Neural cell (in vitro differentiated cells): ENCODE measurements around the gene TMEM252. TPM values are rescaled to one million over a fixed set of nuclear protein-coding genes. Genes with fewer than 3 reads are reported as not detected.

Experiments
- H2AFZ ChIP-seq: fragments of 200-600, 300-800 bp; sonication (generic), shearing (Covaris generic); 2 replicates; pipeline ENCODE4 v1.6.0; 2014; ENCODE audit warnings: low read depth, mild to moderate bottlenecking, antibody characterized with exemption, low read length, moderate library complexity
- H3F3A ChIP-seq: fragments of 200-600 bp; shearing (Covaris generic); 2 replicates; pipeline ENCODE4 v1.6.1; 2016; ENCODE audit warnings: mild to moderate bottlenecking, moderate library complexity, mixed read lengths, antibody characterized with exemption, low read length; ENCODE audit not compliant: insufficient read depth, poor library complexity, severe bottlenecking
- H3K27ac ChIP-seq: fragments of 200-600, 300-800 bp; sonication (generic), shearing (Covaris generic); 2 replicates; pipeline ENCODE4 v1.5.1; 2014; ENCODE audit warnings: mild to moderate bottlenecking, low read length, moderate library complexity
- H3K27me3 ChIP-seq: fragments of 300-800, 200-600 bp; sonication (generic), shearing (Covaris generic); 2 replicates; pipeline ENCODE4 v1.6.0; 2014; ENCODE audit warnings: mild to moderate bottlenecking, low read depth, low read length, moderate library complexity; ENCODE audit not compliant: insufficient read depth
- H3K36me3 ChIP-seq: fragments of 300-800, 200-600 bp; sonication (generic), shearing (Covaris generic); 2 replicates; pipeline ENCODE4 v1.5.1; 2014; ENCODE audit warnings: mild to moderate bottlenecking, antibody characterized with exemption, low read length, moderate library complexity; ENCODE audit not compliant: insufficient read depth
- H3K4me2 ChIP-seq: fragments of 300-800, 200-600 bp; sonication (generic), shearing (Covaris generic); 2 replicates; pipeline ENCODE4 v1.6.0; 2014; ENCODE audit warnings: mild to moderate bottlenecking, low read length
- H3K4me3 ChIP-seq: fragments of 300-800, 200-600 bp; sonication (generic), shearing (Covaris generic); 2 replicates; pipeline ENCODE4 v1.5.1; 2014; ENCODE audit warnings: mild to moderate bottlenecking, low read length, moderate library complexity
- H3K79me2 ChIP-seq: fragments of 200-600 bp; shearing (Covaris generic); replicated peaks from 2 replicates; pipeline ENCODE4 v1.6.0; 2014; ENCODE audit warnings: mild to moderate bottlenecking, low read length, moderate library complexity; ENCODE audit not compliant: insufficient read depth
- H3K9ac ChIP-seq: fragments of 300-800, 200-600 bp; sonication (generic), shearing (Covaris generic); 2 replicates; pipeline ENCODE4 v1.6.1; 2016; ENCODE audit warnings: mild to moderate bottlenecking, low read length, mixed read lengths
- H3K9me2 ChIP-seq: fragments of 200-600 bp; shearing (Covaris generic); 2 replicates; pipeline ENCODE4 v1.6.1; 2016; ENCODE audit warnings: mild to moderate bottlenecking, low read length, mixed read lengths; ENCODE audit not compliant: insufficient read depth
- H3K9me3 ChIP-seq: fragments of 200-600, 300-800 bp; sonication (generic), shearing (Covaris generic); 2 replicates; pipeline ENCODE4 v1.6.1; 2016; ENCODE audit warnings: mild to moderate bottlenecking, mixed run types, low read length, moderate library complexity, mixed read lengths
- H4K20me1 ChIP-seq: fragments of 200-600 bp; shearing (Covaris generic); 2 replicates; pipeline ENCODE4 v1.6.1; 2016; ENCODE audit warnings: mild to moderate bottlenecking, mixed run types; ENCODE audit not compliant: insufficient read depth
- CTCF ChIP-seq: fragments of 450-650 bp; IDR thresholded peaks from 2 replicates; pipeline ENCODE4 v1.5.1; 2014; ENCODE audit warnings: antibody characterized with exemption, mild to moderate bottlenecking, moderate library complexity; ENCODE audit not compliant: poor library complexity, severe bottlenecking
- EP300 ChIP-seq: fragments of 450-650 bp; conservative IDR thresholded peaks from 2 replicates; pipeline ENCODE4 v1.6.1; 2014; ENCODE audit warnings: antibody characterized with exemption, mild to moderate bottlenecking, moderate library complexity; ENCODE audit not compliant: poor library complexity, severe bottlenecking
- EZH2 ChIP-seq: fragments of 200-600, 300-800 bp; shearing (Covaris generic), sonication (generic); IDR thresholded peaks from 2 replicates; pipeline ENCODE4 v1.6.1; 2014; ENCODE audit warnings: antibody characterized with exemption, low read length, borderline replicate concordance, mild to moderate bottlenecking; ENCODE audit not compliant: insufficient read depth, poor library complexity, severe bottlenecking
- MXI1 ChIP-seq: fragments of 450-650 bp; conservative IDR thresholded peaks from 2 replicates; pipeline ENCODE4 v1.6.1; 2014; ENCODE audit warnings: antibody characterized with exemption, mild to moderate bottlenecking; ENCODE audit not compliant: poor library complexity, severe bottlenecking
- POLR2AphosphoS5 ChIP-seq: IDR thresholded peaks from 2 replicates; pipeline ENCODE4 v1.6.1; 2012
- RAD21 ChIP-seq: fragments of 450-650 bp; conservative IDR thresholded peaks from 2 replicates; pipeline ENCODE4 v1.6.1; 2014; ENCODE audit warnings: antibody characterized with exemption, mild to moderate bottlenecking, moderate library complexity
- REST ChIP-seq: IDR thresholded peaks from 2 replicates; pipeline ENCODE4 v1.6.1; 2012; ENCODE audit warnings: borderline replicate concordance
- SMC3 ChIP-seq: fragments of 450-650 bp; conservative IDR thresholded peaks from 2 replicates; pipeline ENCODE4 v1.6.1; 2014; ENCODE audit warnings: antibody characterized with exemption, mild to moderate bottlenecking, moderate library complexity; ENCODE audit not compliant: poor library complexity
- TAF1 ChIP-seq: IDR thresholded peaks from 2 replicates; pipeline ENCODE4 v1.6.1; 2012; ENCODE audit warnings: low read depth
- polyA plus RNA-seq: library from polyadenylated mRNA; depleted of rRNA; stranded (reverse); fragments of >200 nt; gene quantifications from 2 replicates; pipeline ENCODE4 v1.2.3, GENCODE V29; 2014

The TMEM252 gene
- polyA plus RNA-seq, 1 donor from 2014 or later = not detected

- Histone ChIP-seq H3K9ac (no peak overlapping the region), H3K27ac (no peak overlapping the region), H3K27me3 (no peaks in the 10 kb centered on the region), H3K36me3 (no peaks in the 10 kb centered on the region), H4K20me1 (no peaks in the 10 kb centered on the region), H3K9me3 (no peaks in the 10 kb centered on the region), H3K4me3 (no peak overlapping the region), H3K9me2 (no peaks in the 10 kb centered on the region), H3K4me2 (no peak overlapping the region), H3K79me2 (no peaks in the 10 kb centered on the region), H3F3A (no peaks in the 10 kb centered on the region), H2AFZ (no peak overlapping the region)
- TF ChIP-seq MXI1 (no peak), CTCF (no peak), TAF1 (no peak), SMC3 (no peak), RAD21 (no peak), EZH2 (no peak), REST (no peak), EP300 (no peak), POLR2AphosphoS5 (no peak)
These were observed 21.8 kb upstream of the TMEM252 start for GRCh38 chr9:68562461-68562860.

- TF ChIP-seq RAD21 (no peak), EZH2 (no peak), CTCF (no peak), REST (no peak), EP300 (no peak), SMC3 (no peak), MXI1 (no peak), TAF1 (no peak), POLR2AphosphoS5 (no peak)
- H2AFZ ChIP-seq = no peak overlapping the region
- no peaks in the 10 kb centered on the region for H3F3A ChIP-seq
- no peaks in the 10 kb centered on the region for H3K27me3 ChIP-seq
- H3K36me3 ChIP-seq = no peaks in the 10 kb centered on the region
- H3K9me2 ChIP-seq = no peaks in the 10 kb centered on the region
- no peak overlapping the region for H3K4me2 ChIP-seq
- no peak overlapping the region for H3K4me3 ChIP-seq
- no peaks in the 10 kb centered on the region for H3K9me3 ChIP-seq
- H4K20me1 ChIP-seq = no peaks in the 10 kb centered on the region
- no peaks in the 10 kb centered on the region for H3K79me2 ChIP-seq
- H3K27ac ChIP-seq = no peak overlapping the region
- H3K9ac ChIP-seq = no peak overlapping the region
These were observed 19.6 kb upstream of the TMEM252 start for GRCh38 chr9:68560071-68560844.
